NCI-H1105 (cell line): ENCODE results near the gene SMIM10.
"Not testable (repeated sequence)": the region's sequence is repeated elsewhere in the genome, so short reads cannot be mapped to it uniquely, and the experiment has no call there.

ENCODE experiments used
- DNase-seq: peaks from one replicate; lab custom pipeline; 2025; lab: John Stamatoyannopoulos, UW

Gene SMIM10

GRCh38 chrX:134990801-134991481, at the start of gene SMIM10:
SMIM10 (plus strand) TSS chrX:134990991; CDS start chrX:134991096, 105 bp downstream.
- DNase-seq = no peak

- DNase-seq = not testable (repeated sequence)
These were observed 44.4 kb upstream of the SMIM10 start for GRCh38 chrX:134946364-134946763.

GRCh38 chrX:134948333-134949241, 42.2 kb upstream of the SMIM10 start:
- DNase-seq = no peak

GRCh38 chrX:134949271-134949670, 41.5 kb upstream of the SMIM10 start:
- DNase-seq = no peak

GRCh38 chrX:134957836-134958235, 33.0 kb upstream of the SMIM10 start:
- no peak for DNase-seq

- not testable (repeated sequence) for DNase-seq
These were observed 30.4 kb upstream of the SMIM10 start for GRCh38 chrX:134960366-134960765.

GRCh38 chrX:134963041-134963440, 27.8 kb upstream of the SMIM10 start:
- DNase-seq = no peak

- no peak for DNase-seq
These were observed 21.1 kb upstream of the SMIM10 start for GRCh38 chrX:134969726-134970125.

- no peak for DNase-seq
These were observed 18.9 kb upstream of the SMIM10 start for GRCh38 chrX:134971926-134972325.

- no peak for DNase-seq
These were observed 15.3 kb upstream of the SMIM10 start for GRCh38 chrX:134975516-134975915.

GRCh38 chrX:134981910-134982309, 8.9 kb upstream of the SMIM10 start:
- DNase-seq = no peak

GRCh38 chrX:134982748-134983147, 8.0 kb upstream of the SMIM10 start:
- DNase-seq = no peak

GRCh38 chrX:134985479-134985878, 5.3 kb upstream of the SMIM10 start:
- no peak for DNase-seq

GRCh38 chrX:134990475-134990800, 353 bp upstream of the SMIM10 start:
- DNase-seq = no peak

- no peak for DNase-seq
These were observed 6.9 kb downstream of the SMIM10 start for GRCh38 chrX:134997646-134998045.

GRCh38 chrX:134998246-134998645, 7.5 kb downstream of the SMIM10 start:
- no peak for DNase-seq

GRCh38 chrX:134999469-134999868, 8.7 kb downstream of the SMIM10 start:
- DNase-seq = peak; percentile 3

- DNase-seq = no peak
These were observed 9.7 kb downstream of the SMIM10 start for GRCh38 chrX:135000516-135000915.

- DNase-seq = peak; percentile 77
These were observed 13.3 kb downstream of the SMIM10 start for GRCh38 chrX:135003876-135004623.

GRCh38 chrX:135006187-135006586, 15.4 kb downstream of the SMIM10 start:
- DNase-seq = no peak

- no peak for DNase-seq
These were observed 18.3 kb downstream of the SMIM10 start for GRCh38 chrX:135009057-135009610.

- DNase-seq = no peak
These were observed 19.0 kb downstream of the SMIM10 start for GRCh38 chrX:135009838-135010237.
